HG02763 (cell line): Measurements from ENCODE around the gene PRXL2A.

Source experiments
- ATAC-seq: cut with Tn5 transposase; IDR thresholded peaks from one replicate; pipeline ENCODE4 v1.9.1; 2021; ENCODE audit warnings: mild to moderate bottlenecking, moderate library complexity; ENCODE audit not compliant: unreplicated experiment

PRXL2A gene

DNA sequence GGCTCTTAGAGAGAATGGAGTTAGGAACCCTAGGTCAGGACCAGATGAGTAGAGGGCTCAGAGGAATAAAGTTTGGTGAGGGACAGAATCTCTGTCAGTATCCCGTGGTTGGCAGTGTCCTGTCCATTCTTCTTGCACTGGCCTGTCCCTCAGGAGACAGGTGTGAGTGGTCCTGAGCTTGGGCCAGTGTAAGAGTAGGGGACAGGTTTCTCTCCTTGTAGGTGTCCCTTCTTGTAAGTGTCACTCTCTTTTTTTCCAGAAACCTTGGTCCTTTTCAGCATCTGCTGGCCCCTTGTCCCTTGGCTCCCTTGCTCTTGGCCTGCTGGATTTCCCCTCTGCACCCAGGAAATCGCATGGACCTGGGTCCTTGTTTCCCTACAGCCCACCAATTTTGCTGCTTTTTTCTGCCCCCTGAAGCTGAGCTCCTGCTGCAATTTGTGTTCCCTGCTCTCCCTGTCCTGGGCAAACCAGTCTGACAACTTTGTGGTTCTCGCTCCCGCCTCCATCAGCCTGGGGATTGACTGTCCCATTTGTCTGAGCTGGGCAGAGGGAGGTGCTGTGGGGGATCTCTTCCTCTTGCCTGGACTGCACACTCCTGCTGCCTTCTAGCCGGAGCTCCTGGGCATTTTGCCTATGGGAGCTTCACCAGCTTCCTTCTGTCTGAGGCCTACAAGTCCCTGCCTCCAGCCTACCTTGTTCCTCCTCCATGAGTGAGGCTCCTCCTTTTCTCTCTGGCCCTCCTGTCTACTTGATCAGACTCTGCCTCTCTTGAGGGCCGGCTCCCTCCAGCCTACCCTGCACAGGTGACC lies 52.3 kb downstream of the PRXL2A start:
- no peak for ATAC-seq

DNA sequence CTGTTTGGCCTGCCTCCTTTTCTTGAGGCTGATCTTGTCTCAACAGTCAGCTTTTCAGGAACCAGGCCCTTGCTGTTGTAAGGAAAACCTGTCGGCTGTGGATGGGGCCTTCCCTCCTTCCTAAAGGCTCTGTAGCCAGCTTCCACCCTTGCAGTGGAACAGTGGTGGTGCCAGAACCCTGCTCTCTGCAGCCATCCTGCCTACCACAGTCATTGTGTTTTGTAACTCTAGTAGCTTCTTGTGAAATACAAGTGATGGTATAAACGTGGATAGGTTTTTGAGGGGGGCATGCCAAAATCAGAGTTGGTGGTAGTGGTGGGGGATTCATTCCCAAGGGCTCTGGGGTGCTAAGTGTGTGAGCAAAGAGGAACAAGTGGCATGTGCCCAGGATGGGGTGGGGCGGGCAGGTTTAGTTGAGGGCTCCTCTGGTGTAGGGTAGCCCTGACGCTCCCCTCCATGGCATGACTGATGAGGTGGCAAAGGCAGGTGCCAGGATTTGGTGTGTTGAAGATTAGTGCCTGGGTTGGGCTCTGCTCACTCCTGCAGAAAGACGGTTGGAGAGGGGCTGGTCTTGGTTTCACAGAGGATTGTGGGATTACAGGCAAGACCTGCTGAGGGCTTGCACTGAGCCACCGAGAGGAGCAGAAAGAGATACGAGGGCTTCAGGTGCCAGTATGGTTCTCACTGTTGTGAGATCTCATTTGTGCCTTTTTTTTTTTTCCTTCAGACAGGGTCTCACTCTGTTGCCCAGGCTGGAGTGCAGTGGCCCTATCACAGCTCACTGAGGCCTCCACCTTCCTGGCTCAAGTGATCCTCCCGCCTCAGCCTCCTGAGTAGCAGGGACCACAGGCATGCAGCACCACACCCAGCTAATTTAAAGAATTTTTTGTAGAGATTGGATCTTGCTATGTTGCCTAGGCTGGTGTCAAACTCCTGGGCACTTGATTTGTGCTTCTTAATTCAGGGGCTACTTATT lies 53.1 kb downstream of the PRXL2A start:
- ATAC-seq = no peak

DNA sequence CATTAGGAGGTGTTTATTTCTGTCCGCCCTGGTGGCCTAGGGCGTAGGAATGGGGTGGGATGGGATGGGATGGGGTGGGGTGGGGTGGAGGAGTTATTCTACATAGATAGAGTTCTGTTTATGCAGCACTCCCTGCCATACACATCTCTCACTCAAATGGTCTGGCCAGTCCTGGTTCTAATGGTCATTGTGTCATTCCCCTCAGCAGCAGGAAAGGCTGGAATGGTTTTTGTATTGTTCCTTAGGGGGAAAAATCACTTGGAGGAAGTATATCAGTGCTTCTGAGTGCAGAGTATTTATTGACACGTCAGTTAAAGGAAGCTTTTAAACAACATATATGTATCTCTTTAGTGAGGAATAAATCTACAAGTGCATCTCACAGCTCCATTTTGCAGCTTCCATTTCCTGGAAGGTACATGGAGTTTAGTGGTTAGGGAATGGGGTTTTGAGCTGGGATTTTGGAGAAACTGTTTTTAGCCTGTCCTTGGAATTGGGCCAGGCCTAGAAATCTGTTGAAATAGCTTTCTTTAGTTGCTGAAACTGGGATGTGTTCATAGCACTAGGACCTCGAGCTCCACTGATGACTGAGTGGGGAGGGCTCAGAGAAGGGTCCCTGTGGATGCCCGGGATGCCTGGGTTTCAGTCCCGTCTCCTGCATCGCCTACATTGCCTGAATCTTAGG lies 54.1 kb downstream of the PRXL2A start:
- ATAC-seq = no peak

DNA sequence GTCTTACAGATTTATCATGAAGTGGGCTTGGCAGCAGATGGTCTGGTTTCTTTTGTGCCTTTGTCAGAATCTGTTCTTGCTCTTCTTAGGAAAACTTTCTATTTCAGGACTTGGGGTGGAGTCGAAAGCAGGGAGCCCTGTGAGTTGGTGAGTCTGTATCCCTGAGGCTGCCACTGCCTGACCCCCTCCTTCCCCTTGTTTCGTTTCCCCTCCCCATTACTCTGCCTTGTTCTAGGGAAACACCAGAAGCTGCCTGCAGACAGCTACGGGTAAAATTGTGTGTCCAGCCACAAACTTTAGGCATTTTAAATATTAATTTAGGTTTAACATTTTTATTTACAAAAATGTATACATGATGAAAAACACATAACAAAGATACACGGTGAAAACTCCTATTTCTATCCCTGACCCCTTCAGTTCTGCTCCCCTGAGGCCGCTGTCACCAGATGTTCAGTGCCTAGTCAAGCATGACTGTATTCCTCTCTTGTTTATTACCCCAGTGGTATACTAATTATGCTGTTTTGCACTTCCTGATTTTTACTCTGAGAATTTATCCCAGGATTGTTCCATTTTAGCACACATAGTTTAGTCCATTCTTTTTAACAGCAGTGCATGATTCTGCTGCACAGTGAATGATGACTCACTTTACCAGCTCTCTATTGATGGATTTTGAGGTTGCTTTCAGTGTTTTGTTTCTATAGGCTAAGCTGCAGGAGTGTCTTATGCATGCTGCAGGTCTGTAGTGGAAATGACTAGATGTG lies 54.8 kb downstream of the PRXL2A start:
- peak; percentile 29 for ATAC-seq

DNA sequence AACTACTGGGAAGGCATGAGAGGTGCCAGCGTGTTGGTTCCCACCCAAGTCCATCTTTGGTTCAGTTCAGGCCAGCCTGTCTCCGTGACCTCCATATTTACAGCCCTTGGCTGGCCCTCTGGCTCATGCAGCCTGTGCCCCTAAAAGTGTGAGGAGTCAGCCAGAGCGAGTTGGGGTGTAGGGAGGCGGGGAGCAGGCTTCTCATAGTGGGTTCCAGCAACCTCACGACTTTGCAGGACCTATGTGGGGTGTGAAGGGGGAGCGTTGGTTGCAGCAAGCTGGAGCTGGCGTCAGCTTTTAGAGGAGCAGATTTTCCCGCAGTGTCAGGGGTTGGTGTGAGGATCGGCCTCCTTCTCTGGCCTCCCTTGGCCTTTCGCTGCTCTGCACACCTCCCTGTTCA lies 55.5 kb downstream of the PRXL2A start:
- no peak for ATAC-seq

DNA sequence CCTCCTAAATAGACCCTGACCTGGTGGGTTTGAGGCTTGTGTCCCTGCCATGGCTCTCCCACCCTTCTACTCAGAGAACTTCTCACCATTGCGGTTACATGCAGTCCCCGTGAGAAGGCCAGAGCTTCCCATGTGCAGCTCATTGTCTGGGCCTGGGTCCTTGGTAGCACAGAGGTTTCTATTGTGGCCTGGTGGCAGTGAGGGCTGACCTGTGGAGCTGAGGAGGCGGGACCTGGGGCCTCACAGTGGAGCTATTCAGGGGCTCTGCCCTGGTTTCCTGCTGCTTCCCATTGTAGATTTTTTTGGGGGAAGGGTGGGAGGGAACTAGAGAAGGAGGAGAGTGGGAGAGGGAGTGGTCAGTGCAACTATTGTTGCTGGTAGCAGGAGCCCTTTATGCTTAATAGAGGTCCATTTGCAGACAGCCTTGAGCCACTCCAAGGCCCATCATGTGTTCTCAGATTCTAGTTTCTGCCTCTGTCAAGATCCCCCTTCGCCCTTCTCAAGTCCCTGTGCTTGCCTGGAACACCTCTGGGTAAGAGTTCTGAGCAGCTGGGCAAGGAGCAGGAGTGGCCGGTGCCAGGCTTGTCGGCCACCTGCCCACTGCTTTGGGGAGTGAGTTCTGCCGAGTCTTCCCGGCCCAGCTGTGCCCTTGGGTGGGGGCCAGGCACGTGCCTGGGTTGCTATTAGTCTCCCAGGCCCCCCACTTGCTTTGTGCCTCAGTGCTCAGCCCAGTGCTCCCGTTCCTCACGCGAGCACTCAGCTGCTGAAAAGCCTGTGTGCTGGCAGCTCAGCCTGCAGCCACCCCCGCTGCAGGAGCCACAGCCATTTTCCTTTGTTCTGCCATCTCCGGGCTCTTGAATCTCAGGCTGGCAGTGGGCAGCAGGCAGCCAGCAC lies 56.5 kb downstream of the PRXL2A start:
- ATAC-seq = no peak

DNA sequence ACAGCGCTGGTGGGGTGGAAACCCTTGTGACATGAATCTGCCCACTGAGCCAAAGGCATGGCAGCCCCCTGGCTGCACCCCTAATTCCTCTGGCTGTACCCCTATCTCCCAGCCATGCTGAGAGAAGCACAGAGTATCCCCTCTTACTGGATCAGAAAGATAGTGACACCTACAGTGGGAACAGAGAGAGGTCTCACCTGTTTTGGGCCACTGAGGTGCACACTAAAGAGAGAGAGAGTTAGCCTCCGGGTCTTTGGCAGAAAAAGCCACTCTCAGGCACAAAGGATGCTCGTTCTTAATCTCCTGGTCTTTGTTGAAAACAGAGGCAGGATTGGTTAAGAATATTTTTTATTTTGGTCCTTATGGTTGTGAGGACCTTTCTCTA lies 57.1 kb downstream of the PRXL2A start:
- ATAC-seq = no peak

DNA sequence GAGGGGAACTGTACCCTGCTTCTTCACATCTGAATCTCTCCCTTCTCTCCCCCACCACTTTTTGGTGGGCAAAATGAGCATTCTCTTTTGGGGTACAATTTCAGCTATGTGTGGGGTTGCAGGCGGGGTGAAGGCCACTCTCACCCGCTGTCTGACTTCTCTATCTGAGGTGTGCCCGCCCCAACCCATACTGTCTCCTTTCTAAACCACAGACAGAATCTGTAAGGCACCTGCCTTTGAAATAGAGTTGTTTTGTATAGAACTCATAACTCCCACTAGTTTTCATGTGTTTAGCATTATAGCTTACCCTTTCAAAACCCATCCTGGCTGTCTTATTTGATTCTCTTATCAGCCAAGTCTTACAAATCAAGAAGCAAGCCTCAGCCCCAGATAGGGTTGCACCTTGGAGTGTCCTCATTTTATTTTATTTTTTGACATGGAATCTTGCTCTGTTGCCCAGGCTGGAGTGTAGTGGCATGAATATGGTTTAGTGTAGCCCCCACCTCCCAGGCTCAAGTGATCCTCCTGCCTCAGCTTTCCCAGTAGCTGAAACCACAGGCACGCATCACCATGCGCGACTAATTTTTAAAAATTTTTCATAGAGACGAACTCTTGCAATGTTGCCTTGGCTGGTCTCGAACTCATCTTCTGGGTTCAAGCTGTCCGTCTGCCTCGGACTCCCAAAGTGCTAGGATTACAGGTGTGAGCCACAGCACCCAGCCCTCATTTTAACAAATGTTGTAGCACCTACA lies 57.7 kb downstream of the PRXL2A start:
- ATAC-seq = peak; percentile 39

DNA sequence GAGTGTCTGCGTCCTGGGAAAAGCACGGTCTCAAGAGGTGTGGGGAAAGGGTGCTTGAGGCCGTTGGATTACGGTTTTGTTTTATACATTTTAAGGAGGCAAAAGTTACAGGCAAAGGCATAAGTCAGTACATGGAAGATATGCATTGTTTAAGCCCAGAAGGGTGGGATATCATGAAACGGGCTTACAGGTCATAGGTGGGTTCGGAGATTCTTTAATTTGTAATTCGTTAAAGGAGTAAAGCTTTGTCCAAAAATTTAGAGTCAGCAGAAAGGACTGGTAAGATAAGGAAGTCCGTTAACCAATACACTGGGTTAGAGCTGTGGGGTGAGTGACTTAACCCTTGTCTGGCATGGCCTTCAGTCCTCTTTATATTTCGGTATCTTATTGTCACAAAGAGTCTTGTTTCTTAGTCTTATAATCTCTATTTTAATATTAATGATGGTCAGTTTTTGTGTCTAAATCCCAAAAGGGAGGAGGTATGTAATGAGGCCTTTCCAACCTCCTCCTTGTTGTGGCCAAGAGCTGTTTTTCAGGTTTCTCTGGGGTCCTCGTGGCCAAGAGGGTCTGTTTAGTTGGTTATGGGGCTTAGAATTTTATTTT lies 58.5 kb downstream of the PRXL2A start:
- ATAC-seq = no peak

DNA sequence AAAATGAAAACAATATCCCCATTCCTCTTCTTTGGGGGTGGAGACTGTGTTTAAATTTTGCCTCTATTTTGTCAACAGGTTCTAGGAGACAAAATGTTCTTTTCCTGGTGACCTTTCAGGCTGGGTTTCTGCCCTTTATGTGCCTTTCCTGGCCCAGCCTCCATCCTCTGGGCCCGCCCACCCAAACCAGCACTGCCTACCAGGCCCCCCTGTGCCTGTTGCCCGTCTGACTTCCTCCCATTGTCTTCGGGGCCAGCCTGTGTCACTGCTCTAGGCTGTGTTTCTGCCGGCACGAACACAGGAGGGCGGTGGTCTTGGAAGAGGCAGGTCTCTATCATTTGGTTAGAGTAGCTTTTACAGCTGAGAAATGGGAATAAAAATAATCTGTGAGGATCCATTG lies 59.7 kb downstream of the PRXL2A start:
- no peak for ATAC-seq

DNA sequence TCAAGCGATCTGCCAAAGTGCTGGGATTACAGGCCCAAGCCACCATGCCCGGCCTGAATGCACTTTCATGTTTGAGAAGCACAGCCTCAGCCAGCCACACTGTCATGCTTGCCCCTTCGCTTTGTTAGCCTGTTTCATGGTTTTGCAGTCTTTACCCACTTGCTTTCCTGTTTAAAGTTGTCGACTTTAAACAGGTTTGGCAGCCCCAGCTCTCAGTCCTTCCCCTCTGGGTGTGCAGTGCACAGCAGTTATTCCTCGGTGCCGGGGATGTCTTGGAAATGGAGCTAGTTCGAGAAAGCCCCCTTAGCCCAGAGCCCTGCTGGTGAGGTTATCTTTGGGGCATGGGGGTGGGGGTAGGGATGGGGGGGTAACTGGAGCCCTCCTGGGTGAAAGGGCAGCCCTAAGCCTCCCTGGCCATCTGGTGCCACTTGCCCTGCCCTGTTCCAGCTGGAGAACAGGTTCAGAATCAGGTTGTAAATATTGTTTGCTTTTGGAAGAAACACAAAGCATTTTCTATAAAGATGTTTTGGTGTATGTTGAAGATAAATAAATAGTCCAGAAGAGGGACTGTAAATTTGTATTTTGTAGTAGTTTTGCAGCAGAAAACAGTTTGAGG lies 60.6 kb downstream of the PRXL2A start:
- ATAC-seq = no peak

DNA sequence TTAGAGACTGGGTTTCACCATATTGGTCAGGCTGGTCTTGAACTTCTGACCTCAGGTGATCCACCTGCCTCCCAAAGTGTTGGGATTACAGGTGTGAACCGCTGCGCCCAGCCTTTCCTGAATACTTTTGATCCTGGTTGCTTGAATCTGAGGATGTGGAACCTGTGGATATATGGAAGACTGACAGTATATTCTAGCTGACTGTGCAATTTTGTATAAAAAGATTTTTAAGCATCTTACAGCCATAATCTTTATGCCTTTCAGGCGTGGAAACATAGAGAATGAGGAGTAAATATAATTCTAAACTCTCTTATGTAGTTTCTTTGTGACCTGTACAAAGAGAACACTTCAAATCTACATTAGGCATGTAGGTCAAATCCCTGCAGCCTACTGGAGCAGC lies 61.9 kb downstream of the PRXL2A start:
- ATAC-seq = no peak

DNA sequence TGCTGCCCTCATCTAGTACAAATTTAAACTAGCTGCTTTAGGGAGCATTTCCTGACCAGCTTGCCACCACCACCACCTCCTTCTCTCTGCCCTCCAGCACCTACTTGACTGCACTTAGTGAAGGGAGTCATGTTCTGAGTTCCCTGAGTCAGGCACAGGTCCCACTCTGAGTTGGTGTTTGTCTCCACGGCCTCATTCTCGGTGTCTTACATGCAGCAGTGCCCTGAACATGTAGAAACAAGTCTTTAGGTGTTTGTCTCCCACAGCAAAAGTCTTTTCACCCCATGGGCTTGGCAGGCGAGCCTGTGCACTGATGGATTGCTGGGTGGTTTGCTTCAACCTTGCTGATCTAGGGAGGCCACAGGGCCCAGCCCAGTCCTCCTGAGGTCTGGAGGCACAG lies 62.6 kb downstream of the PRXL2A start:
- no peak for ATAC-seq

DNA sequence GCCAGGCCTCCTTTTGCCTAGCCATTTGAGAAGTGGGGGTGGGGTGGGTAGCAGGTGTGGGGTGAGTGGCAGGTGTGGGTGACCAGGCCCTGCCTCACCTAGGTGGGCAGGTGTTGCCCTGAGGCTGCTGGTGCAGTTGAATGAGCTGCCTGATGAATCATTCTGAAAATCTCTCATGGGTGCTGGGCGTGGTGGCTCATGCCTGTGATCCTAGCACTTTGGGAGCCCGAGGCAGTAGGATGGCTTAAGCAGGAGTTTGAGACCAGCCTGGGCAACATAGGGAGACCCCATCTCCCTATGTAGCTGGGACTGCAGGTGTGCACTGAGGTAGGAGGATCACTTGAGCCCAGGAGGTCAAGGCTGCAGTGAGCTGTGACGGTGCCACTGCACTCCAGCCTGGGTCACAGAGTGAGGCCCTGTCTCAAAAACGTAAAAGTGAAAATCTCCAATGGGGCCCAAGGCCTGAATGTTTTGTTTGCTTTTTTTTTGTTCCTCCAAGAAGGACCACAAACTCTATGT lies 63.4 kb downstream of the PRXL2A start:
- peak; percentile 48 for ATAC-seq

DNA sequence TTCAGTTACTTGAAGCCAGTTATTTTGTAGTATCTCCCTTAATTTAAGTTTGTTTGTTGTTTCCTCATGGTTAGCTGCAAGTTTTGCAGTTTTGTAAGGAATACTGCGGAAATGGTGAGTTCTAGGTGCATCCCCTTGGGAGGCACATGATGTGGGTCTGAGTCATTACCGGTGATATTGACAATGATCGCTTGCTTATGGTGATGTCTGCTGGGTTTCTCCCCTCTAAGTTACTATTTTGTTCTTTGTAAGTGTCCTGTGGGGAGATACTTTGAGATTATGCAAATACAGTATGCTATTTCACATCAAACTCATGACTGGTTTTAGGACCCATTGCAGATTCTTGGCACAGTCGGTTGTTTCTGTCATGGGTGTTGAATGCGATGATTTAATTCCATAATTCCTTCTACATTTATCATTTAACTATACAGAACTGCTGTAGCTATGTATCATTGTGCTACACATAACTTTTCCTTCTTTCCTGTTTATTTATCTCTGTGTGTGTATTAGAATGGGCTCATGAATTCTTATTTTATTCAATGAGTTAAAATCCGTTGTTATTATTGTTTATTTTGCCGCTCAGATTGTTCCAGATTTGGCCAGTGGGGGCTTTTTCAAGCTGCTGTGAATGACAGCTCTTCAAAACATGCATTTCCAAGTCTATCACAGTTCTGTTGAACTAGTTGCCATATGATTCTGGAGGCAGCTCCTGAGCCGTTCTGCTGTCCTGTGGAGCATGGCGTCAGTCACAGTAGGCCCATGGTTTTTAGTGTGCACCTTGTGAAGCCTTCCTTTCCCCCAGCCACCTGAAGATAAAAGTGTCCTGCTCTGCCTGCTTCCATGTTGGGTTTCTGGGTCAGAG lies 64.1 kb downstream of the PRXL2A start:
- peak; percentile 91 for ATAC-seq

DNA sequence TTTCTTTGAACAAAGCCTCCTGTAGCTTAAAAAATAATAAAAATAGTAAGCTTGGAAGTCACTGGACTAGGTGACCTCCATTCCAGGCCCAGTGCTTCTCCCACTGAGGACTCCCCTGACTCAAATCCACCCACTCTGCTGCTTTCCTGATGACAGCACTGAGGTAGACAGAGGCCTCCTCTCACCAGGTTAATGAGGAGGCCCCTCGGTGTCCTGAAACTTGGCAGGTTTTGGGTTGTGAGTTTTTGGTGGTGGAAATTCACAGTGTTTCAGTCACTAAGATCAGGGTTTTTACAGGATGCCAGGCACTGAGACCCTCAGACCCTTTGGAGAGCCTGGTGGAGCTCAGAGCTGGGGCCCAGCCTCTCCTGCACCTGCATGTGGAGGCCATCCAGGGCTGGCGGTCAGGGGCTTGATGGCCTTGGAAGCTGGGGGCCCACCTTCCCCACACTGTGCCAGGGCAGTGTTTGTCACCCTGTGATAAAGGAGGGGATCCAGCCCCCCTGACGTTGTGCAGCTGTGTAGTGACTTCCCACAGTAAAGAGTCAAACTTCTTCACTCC lies 64.8 kb downstream of the PRXL2A start:
- no peak for ATAC-seq
